ENCODE results near the gene PPM1G.
"Not testable (repeated sequence)": the region's sequence is repeated elsewhere in the genome, so short reads cannot be mapped to it uniquely, and the experiment has no call there.

PPM1G gene

GRCh38 chr2:27409321-27410073 is at the start of gene PPM1G:
Gene PPM1G (minus strand): TSS chr2:27409591. CDS start chr2:27409422, 169 bp downstream.
- DNase-seq (ENCODE audit: low read depth): peak; percentile 96

GRCh38 chr2:27453968-27454367 is 44.6 kb upstream of the PPM1G start:
- DNase-seq (ENCODE audit: low read depth): no peak

GRCh38 chr2:27451095-27451494 is 41.7 kb upstream of the PPM1G start:
- DNase-seq (ENCODE audit: low read depth): no peak

- DNase-seq (ENCODE audit: low read depth): no peak
Observed at GRCh38 chr2:27448381-27448780, 39.0 kb upstream of the PPM1G start.

GRCh38 chr2:27446057-27446456 is 36.7 kb upstream of the PPM1G start:
- DNase-seq (ENCODE audit: low read depth): no peak

- no peak for DNase-seq (ENCODE audit: low read depth)
Observed at GRCh38 chr2:27445615-27446014, 36.2 kb upstream of the PPM1G start.

- DNase-seq (ENCODE audit: low read depth): no peak
Observed at GRCh38 chr2:27445155-27445554, 35.8 kb upstream of the PPM1G start.

GRCh38 chr2:27442920-27443282 is 33.5 kb upstream of the PPM1G start:
- no peak for DNase-seq (ENCODE audit: low read depth)

GRCh38 chr2:27441958-27442919 is 32.8 kb upstream of the PPM1G start, which contains the start of gene KRTCAP3:
Gene KRTCAP3 (plus strand): TSS chr2:27442381. CDS start chr2:27442413, 32 bp downstream.
- peak; percentile 43 for DNase-seq (ENCODE audit: low read depth)

GRCh38 chr2:27441226-27441926 is 32.0 kb upstream of the PPM1G start:
- DNase-seq (ENCODE audit: low read depth): no peak

- DNase-seq (ENCODE audit: low read depth): no peak
Observed at GRCh38 chr2:27435628-27436027, 26.2 kb upstream of the PPM1G start.

- no peak for DNase-seq (ENCODE audit: low read depth)
Observed at GRCh38 chr2:27431395-27431794, 22.0 kb upstream of the PPM1G start.

- DNase-seq (ENCODE audit: low read depth): peak; percentile 60
Observed at GRCh38 chr2:27428978-27429541, 19.7 kb upstream of the PPM1G start.

- peak; percentile 86 for DNase-seq (ENCODE audit: low read depth)
Observed at GRCh38 chr2:27428213-27428977, 19.0 kb upstream of the PPM1G start, which contains the start of gene NRBP1. Gene NRBP1 (plus strand): TSS chr2:27428631. CDS start chr2:27433274, 4,643 bp downstream.

GRCh38 chr2:27427863-27428212 is 18.4 kb upstream of the PPM1G start:
- no peak for DNase-seq (ENCODE audit: low read depth)

GRCh38 chr2:27425039-27425438 is 15.6 kb upstream of the PPM1G start:
- DNase-seq (ENCODE audit: low read depth): not testable (repeated sequence)

GRCh38 chr2:27422958-27423357 is 13.6 kb upstream of the PPM1G start:
- no peak for DNase-seq (ENCODE audit: low read depth)

GRCh38 chr2:27421660-27422250 is 12.4 kb upstream of the PPM1G start:
- DNase-seq (ENCODE audit: low read depth): no peak

GRCh38 chr2:27420996-27421395 is 11.6 kb upstream of the PPM1G start:
- DNase-seq (ENCODE audit: low read depth): no peak

- DNase-seq (ENCODE audit: low read depth): no peak
Observed at GRCh38 chr2:27416151-27416550, 6.8 kb upstream of the PPM1G start.
